CD14-positive monocyte (primary cell): ENCODE results near the gene TMEM201. TPM values are rescaled to one million over a fixed set of nuclear protein-coding genes. Genes with fewer than 3 reads are reported as not detected.

Experiments
- DNase-seq, 3 donors: peaks; one replicate each; pipeline ENCODE4 v3.0.0-alpha.2; 2011 to 2022
- H2AFZ ChIP-seq: 2 replicates; pipeline ENCODE4 v1.6.0; 2012; ENCODE audit warnings: mild to moderate bottlenecking, low read depth, low read length, inconsistent platforms; ENCODE audit not compliant: insufficient read depth, poor library complexity, severe bottlenecking
- H3K27ac ChIP-seq, 2 donors: 1 replicate in 1 of 2; 2 replicates in 1 of 2; pipeline ENCODE4 v1.5.1; 2012 to 2013; ENCODE audit warnings: low read length in 2 of 2, control low read depth in 1 of 2, inconsistent platforms in 1 of 2, low read depth in 1 of 2, mild to moderate bottlenecking in 1 of 2
- H3K27me3 ChIP-seq, 2 donors: one replicate each; pipeline versions ENCODE4 v1.6.0 to v1.6.1; 2011 to 2013; ENCODE audit warnings: low read length in 2 of 2; ENCODE audit not compliant: control insufficient read depth in 2 of 2, insufficient read depth in 2 of 2
- H3K36me3 ChIP-seq, 2 donors: replicated peaks in 1 of 2; 1 replicate in 1 of 2; 2 replicates in 1 of 2; pipeline versions ENCODE4 v1.5.1 to v1.6.1; 2012 to 2013; ENCODE audit warnings: low read length in 2 of 2, control low read depth in 1 of 2, inconsistent platforms in 1 of 2, mild to moderate bottlenecking in 1 of 2; ENCODE audit not compliant: insufficient read depth in 2 of 2, control insufficient read depth in 1 of 2
- H3K4me1 ChIP-seq, 2 donors: 1 replicate in 1 of 2; 2 replicates in 1 of 2; pipeline versions ENCODE4 v1.5.1 to v1.6.1; 2012 to 2013; ENCODE audit warnings: low read length in 2 of 2, control low read depth in 1 of 2, inconsistent platforms in 1 of 2, mild to moderate bottlenecking in 1 of 2, moderate library complexity in 1 of 2; ENCODE audit not compliant: insufficient read depth in 2 of 2, control insufficient read depth in 1 of 2
- H3K4me2 ChIP-seq: replicated peaks from 2 replicates; pipeline ENCODE3; 2012; ENCODE audit warnings: low read length, moderate library complexity, mild to moderate bottlenecking; ENCODE audit not compliant: poor library complexity, severe bottlenecking; ENCODE audit errors: extremely low read depth
- H3K4me3 ChIP-seq, 3 experiments: fragments of 200-600 bp in 1 of 3; sonication (generic) in 1 of 3; replicated peaks in 1 of 3; 1 replicate in 2 of 3; 2 replicates in 1 of 3; pipeline ENCODE4 v1.5.1; 2011 to 2013; ENCODE audit warnings: low read length in 3 of 3, mild to moderate bottlenecking in 3 of 3, control low read depth in 2 of 3, low read depth in 2 of 3, inconsistent platforms in 1 of 3, moderate library complexity in 1 of 3
- H3K79me2 ChIP-seq: 2 replicates; pipeline ENCODE4 v1.6.0; 2012; ENCODE audit warnings: mild to moderate bottlenecking, control low read depth, inconsistent platforms, low read length, moderate library complexity; ENCODE audit not compliant: insufficient read depth
- H3K9ac ChIP-seq: 2 replicates; pipeline ENCODE4 v1.6.0; 2017; ENCODE audit warnings: low read length, mild to moderate bottlenecking; ENCODE audit not compliant: insufficient read depth, poor library complexity, severe bottlenecking
- H3K9me3 ChIP-seq, 2 donors: replicated peaks in 1 of 2; 1 replicate in 1 of 2; 2 replicates in 1 of 2; pipeline versions ENCODE4 v1.5.1 to v1.6.1; 2012 to 2013; ENCODE audit warnings: low read length in 2 of 2, control low read depth in 1 of 2; ENCODE audit not compliant: control insufficient read depth in 1 of 2, insufficient read depth in 1 of 2
- H4K20me1 ChIP-seq: 2 replicates; pipeline ENCODE4 v1.6.0; 2012; ENCODE audit warnings: mild to moderate bottlenecking, low read length, control low read depth, moderate library complexity; ENCODE audit not compliant: insufficient read depth
- H3K27ac Mint-ChIP-seq, 7 donors: one replicate each; pipeline ENCODE4 v1.8.0; 2020; ENCODE audit warnings: mild to moderate bottlenecking in 7 of 7, mixed read lengths in 7 of 7, moderate library complexity in 6 of 7, inconsistent platforms in 2 of 7
- H3K27me3 Mint-ChIP-seq, 3 donors: one replicate each; pipeline ENCODE4 v1.8.0; 2021 to 2022; ENCODE audit warnings: low read depth in 3 of 3, mild to moderate bottlenecking in 3 of 3, mixed read lengths in 3 of 3, moderate library complexity in 3 of 3, inconsistent platforms in 1 of 3
- H3K36me3 Mint-ChIP-seq, 2 donors: one replicate each; pipeline ENCODE4 v1.8.0; 2020; ENCODE audit warnings: mixed read lengths in 2 of 2, inconsistent platforms in 1 of 2, mild to moderate bottlenecking in 1 of 2
- H3K4me1 Mint-ChIP-seq: one replicate; pipeline ENCODE4 v1.8.0; 2020; ENCODE audit warnings: mild to moderate bottlenecking, mixed read lengths
- H3K4me3 Mint-ChIP-seq, 2 donors: one replicate each; pipeline ENCODE4 v1.8.0; 2020; ENCODE audit warnings: mild to moderate bottlenecking in 2 of 2, mixed read lengths in 2 of 2, moderate library complexity in 1 of 2
- H3K9me3 Mint-ChIP-seq, 7 donors: one replicate each; pipeline ENCODE4 v1.8.0; 2020 to 2022; ENCODE audit warnings: mixed read lengths in 7 of 7, mild to moderate bottlenecking in 6 of 7, moderate library complexity in 6 of 7, inconsistent platforms in 2 of 7
- CTCF ChIP-seq: fragments of 200-600 bp; IDR thresholded peaks from one replicate; pipeline ENCODE4 v1.8.0; 2022; ENCODE audit warnings: antibody characterized with exemption, mild to moderate bottlenecking
- WGBS: methylation state at CpG from one replicate; pipeline ENCODE4 v1.1.5; 2013; ENCODE audit warnings: missing lambda C conversion rate; ENCODE audit not compliant: insufficient coverage; 5-methylcytosine and 5-hydroxymethylcytosine counted together
- intact Hi-C, 2 donors: fragments of 100-400 bp; cut with micrococcal nuclease; formaldehyde crosslinking; loops; one replicate each; pipeline versions ENCODE4 v1.15.0 to v1.15.1; 2023
- polyA plus RNA-seq, 3 donors: library from polyadenylated mRNA; depleted of rRNA in 1 of 3; unstranded in 2 of 3; stranded (reverse) in 1 of 3; fragments of 300-500 nt in 2 of 3; fragments of >200 nt in 1 of 3; fragmentation: Illumina TruSeq in 2 of 3; gene quantifications; 1 replicate in 2 of 3; 2 replicates in 1 of 3; pipeline ENCODE4 v1.2.3, GENCODE V29; 2012 to 2021

TMEM201 gene
- polyA plus RNA-seq, 3 donors, result 0.37 to 3.7 (median 0.37) TPM

- intact Hi-C loops, result loop anchor here (1.0 to 2.0 kb wide), 2 partner anchors 78 to 79 kb away; no protein-coding TSS in a partner anchor
- Histone ChIP-seq H3K27me3 (no peaks in the 10 kb centered on the region), H3K4me1 (no peaks in the 10 kb centered on the region), H3K36me3 (peaks cover 13 to 56% of the 10 kb centered on the region in 2 donors), H3K79me2 (no peaks in the 10 kb centered on the region), H3K9me3 (no peaks in the 10 kb centered on the region), H4K20me1 (no peaks in the 10 kb centered on the region), H2AFZ (no peak overlapping the region), H3K9ac (no peak overlapping the region), H3K4me2 (no peak overlapping the region), H3K4me3 (no peak overlapping the region), H3K27ac (no peak overlapping the region)
- TF ChIP-seq CTCF, result peak; percentile 50
- Mint-ChIP-seq H3K36me3 (peaks cover 43 to 56% of the 10 kb centered on the region in 2 donors), H3K9me3 (no peaks in the 10 kb centered on the region), H3K27me3 (peaks cover 0 to 2% (median 0%) of the 10 kb centered on the region in 3 donors), H3K4me1 (peaks cover 5% of the 10 kb centered on the region), H3K4me3 (no peak overlapping the region), H3K27ac (peak overlapping the region in 1 of 7 donors; percentile 48)
- no CpG with 5 or more reads among the region's 2 CpGs for WGBS
- DNase-seq, result no peak
These were observed 15.0 kb upstream of the TMEM201 start for GRCh38 chr1:9573723-9574122.

- Histone ChIP-seq H3K4me3 (no peak overlapping the region), H3K9me3 (no peaks in the 10 kb centered on the region), H3K27me3 (no peaks in the 10 kb centered on the region), H3K79me2 (no peaks in the 10 kb centered on the region), H3K4me1 (no peaks in the 10 kb centered on the region), H2AFZ (no peak overlapping the region), H3K4me2 (no peak overlapping the region), H4K20me1 (no peaks in the 10 kb centered on the region), H3K36me3 (peaks cover 25 to 65% of the 10 kb centered on the region in 2 donors), H3K9ac (no peak overlapping the region), H3K27ac (no peak overlapping the region)
- Mint-ChIP-seq H3K36me3 (peaks cover 53 to 60% of the 10 kb centered on the region in 2 donors), H3K9me3 (no peaks in the 10 kb centered on the region), H3K4me3 (no peak overlapping the region), H3K27ac (peak overlapping the region in 2 of 7 donors; percentile 23 to 75), H3K4me1 (peaks cover 5% of the 10 kb centered on the region), H3K27me3 (peaks cover 0 to 2% (median 0%) of the 10 kb centered on the region in 3 donors)
- intact Hi-C loops, result no loop called here
- DNase-seq, result no peak
- 100% methylated on average over 4 of the region's 6 CpGs for WGBS
- TF ChIP-seq CTCF, result no peak
These were observed 13.2 kb upstream of the TMEM201 start for GRCh38 chr1:9575486-9575885.
